Measurements from ENCODE around the gene TIAL1. TPM values are rescaled to one million over a fixed set of nuclear protein-coding genes. Genes with fewer than 3 reads are reported as not detected.

Gene TIAL1
- total and polyA plus RNA-seq, 2 of the 13 experiments (the other 11 are each of a cell fraction or from before 2014, with no cell fraction given): 31.5 to 148 TPM

DNA sequence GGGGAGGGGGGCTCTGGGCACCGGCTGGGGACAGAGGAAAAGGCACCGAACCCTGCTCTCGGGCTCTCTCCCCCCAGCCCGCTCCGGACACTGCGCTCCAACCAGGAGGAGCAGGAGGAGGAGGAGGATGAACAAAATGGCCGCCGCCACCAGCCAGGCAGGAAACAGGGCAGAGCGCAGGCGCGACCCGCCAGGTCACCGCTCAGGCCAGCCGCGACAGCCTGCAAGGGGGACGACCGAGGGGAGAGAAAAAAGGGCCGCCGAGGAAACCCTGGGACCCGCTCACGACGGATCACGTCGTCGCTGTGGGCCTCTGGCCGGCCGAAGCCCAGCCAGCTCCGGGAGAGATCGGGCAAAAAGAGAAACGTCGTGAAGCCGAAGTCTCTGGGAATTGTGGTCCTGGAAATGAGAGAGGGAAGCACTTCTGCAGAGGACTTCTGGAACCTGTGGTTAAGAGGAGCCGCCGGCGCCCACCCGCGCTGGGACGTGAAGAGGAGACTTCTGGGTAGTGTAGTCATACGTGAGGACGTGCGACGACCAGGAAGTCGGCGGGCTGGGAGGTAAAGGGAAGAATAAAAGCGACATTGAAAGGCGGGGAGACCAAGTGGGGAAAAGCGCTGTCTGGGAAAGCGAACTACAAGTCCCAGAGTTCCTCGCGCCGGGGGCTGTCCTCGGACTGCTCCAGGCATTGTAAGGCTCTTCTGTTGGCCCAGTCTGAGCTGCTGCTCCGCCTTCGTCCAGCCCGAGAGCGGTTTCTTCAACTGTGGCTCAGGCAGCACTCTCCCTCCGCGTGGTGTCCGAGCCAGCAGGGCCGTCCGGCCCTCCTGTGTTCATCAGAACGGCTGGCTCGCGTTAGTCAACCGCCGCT, at the start of gene TIAL1 (continued):
- no peak for TF ChIP-seq ZNF337 (CRISPR knock-in tag; IDR thresholded peaks at IDR 0.05; ENCODE audit: borderline replicate concordance, low read depth)
- TF ChIP-seq ZNF777 (CRISPR knock-in tag; IDR thresholded peaks at IDR 0.05): 0 out of 2 replicates have a peak, but pooled peaks have one; percentile 29
- TF ChIP-seq, protein P1, sequence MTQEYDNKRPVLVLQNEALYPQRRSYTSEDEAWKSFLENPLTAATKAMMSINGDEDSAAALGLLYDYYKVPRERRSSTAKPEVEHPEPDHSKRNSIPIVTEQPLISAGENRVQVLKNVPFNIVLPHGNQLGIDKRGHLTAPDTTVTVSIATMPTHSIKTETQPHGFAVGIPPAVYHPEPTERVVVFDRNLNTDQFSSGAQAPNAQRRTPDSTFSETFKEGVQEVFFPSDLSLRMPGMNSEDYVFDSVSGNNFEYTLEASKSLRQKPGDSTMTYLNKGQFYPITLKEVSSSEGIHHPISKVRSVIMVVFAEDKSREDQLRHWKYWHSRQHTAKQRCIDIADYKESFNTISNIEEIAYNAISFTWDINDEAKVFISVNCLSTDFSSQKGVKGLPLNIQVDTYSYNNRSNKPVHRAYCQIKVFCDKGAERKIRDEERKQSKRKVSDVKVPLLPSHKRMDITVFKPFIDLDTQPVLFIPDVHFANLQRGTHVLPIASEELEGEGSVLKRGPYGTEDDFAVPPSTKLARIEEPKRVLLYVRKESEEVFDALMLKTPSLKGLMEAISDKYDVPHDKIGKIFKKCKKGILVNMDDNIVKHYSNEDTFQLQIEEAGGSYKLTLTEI (CRISPR knock-in tag; conservative IDR thresholded peaks at IDR 0.05): no peak
- TF ChIP-seq AGO1 (IDR thresholded peaks at IDR 0.05; ENCODE audit: low read depth, low read length, poor library complexity, severe bottlenecking): no peak
- TF ChIP-seq CBFB (CRISPR knock-in tag; IDR thresholded peaks at IDR 0.05): no peak
- TF ChIP-seq, protein P2, sequence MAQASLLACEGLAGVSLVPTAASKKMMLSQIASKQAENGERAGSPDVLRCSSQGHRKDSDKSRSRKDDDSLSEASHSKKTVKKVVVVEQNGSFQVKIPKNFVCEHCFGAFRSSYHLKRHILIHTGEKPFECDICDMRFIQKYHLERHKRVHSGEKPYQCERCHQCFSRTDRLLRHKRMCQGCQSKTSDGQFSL (CRISPR knock-in tag; IDR thresholded peaks at IDR 0.05): no peak
- TF ChIP-seq REL (CRISPR knock-in tag; conservative IDR thresholded peaks at IDR 0.05): peak; percentile 73
- TF ChIP-seq KDM3A (CRISPR knock-in tag; IDR thresholded peaks at IDR 0.05; ENCODE audit: low read depth): 0 out of 2 replicates have a peak, but pooled peaks have one; percentile 19
- TF ChIP-seq, protein P3, sequence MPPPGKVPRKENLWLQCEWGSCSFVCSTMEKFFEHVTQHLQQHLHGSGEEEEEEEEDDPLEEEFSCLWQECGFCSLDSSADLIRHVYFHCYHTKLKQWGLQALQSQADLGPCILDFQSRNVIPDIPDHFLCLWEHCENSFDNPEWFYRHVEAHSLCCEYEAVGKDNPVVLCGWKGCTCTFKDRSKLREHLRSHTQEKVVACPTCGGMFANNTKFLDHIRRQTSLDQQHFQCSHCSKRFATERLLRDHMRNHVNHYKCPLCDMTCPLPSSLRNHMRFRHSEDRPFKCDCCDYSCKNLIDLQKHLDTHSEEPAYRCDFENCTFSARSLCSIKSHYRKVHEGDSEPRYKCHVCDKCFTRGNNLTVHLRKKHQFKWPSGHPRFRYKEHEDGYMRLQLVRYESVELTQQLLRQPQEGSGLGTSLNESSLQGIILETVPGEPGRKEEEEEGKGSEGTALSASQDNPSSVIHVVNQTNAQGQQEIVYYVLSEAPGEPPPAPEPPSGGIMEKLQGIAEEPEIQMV (CRISPR knock-in tag; IDR thresholded peaks at IDR 0.05; ENCODE audit: low read depth): peak; percentile 23; the same call in 1 of the 2 replicates
- no peak for TF ChIP-seq HNRNPUL1 (IDR thresholded peaks at IDR 0.05; ENCODE audit: low read depth, low read length)
- TF ChIP-seq ZNF629 (CRISPR knock-in tag; conservative IDR thresholded peaks at IDR 0.05): no peak
- 0 out of 2 replicates have a peak, but pooled peaks have one; percentile 18 for TF ChIP-seq KLF11 (CRISPR knock-in tag; IDR thresholded peaks at IDR 0.05)
- TF ChIP-seq NPAS2 (CRISPR knock-in tag; IDR thresholded peaks at IDR 0.05; ENCODE audit: borderline replicate concordance): no peak
- TF ChIP-seq ZNF768 (CRISPR knock-in tag; IDR thresholded peaks at IDR 0.05): peak; percentile 37; the same call in 1 of the 2 replicates
- TF ChIP-seq SP2 (CRISPR knock-in tag; IDR thresholded peaks at IDR 0.05): peak; percentile 30; the same call in 1 of the 2 replicates
- peak; percentile 88 for TF ChIP-seq REPIN1 (CRISPR knock-in tag; IDR thresholded peaks at IDR 0.05; ENCODE audit: borderline replicate concordance, low read depth)
- 0 out of 2 replicates have a peak, but pooled peaks have one; percentile 21 for TF ChIP-seq FOXO1 (CRISPR knock-in tag; IDR thresholded peaks at IDR 0.05)
- TF ChIP-seq, protein P4, sequence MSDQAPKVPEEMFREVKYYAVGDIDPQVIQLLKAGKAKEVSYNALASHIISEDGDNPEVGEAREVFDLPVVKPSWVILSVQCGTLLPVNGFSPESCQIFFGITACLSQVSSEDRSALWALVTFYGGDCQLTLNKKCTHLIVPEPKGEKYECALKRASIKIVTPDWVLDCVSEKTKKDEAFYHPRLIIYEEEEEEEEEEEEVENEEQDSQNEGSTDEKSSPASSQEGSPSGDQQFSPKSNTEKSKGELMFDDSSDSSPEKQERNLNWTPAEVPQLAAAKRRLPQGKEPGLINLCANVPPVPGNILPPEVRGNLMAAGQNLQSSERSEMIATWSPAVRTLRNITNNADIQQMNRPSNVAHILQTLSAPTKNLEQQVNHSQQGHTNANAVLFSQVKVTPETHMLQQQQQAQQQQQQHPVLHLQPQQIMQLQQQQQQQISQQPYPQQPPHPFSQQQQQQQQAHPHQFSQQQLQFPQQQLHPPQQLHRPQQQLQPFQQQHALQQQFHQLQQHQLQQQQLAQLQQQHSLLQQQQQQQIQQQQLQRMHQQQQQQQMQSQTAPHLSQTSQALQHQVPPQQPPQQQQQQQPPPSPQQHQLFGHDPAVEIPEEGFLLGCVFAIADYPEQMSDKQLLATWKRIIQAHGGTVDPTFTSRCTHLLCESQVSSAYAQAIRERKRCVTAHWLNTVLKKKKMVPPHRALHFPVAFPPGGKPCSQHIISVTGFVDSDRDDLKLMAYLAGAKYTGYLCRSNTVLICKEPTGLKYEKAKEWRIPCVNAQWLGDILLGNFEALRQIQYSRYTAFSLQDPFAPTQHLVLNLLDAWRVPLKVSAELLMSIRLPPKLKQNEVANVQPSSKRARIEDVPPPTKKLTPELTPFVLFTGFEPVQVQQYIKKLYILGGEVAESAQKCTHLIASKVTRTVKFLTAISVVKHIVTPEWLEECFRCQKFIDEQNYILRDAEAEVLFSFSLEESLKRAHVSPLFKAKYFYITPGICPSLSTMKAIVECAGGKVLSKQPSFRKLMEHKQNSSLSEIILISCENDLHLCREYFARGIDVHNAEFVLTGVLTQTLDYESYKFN (CRISPR knock-in tag; conservative IDR thresholded peaks at IDR 0.05): peak; percentile 49
- 0 out of 2 replicates have a peak, but pooled peaks have one; percentile 14 for TF ChIP-seq SALL2 (CRISPR knock-in tag; IDR thresholded peaks at IDR 0.05)

All from HepG2 (cell line).